Epithelial cell of alveolus of lung (primary cell): ENCODE measurements around the gene SMIM27. TPM values are rescaled to one million over a fixed set of nuclear protein-coding genes. Genes with fewer than 3 reads are reported as not detected.

Experiments used
- total RNA-seq: library from RNA; depleted of rRNA; stranded (reverse); fragments of >200 nt; gene quantifications from 2 replicates; pipeline ENCODE4 v1.2.1, GENCODE V29; 2015

Gene SMIM27, protein sequence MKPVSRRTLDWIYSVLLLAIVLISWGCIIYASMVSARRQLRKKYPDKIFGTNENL
- 2.8 and 6.7 TPM in 2 replicates for total RNA-seq

GRCh38 chr9:32552172-32552872 is at the start of gene SMIM27, which contains the start of gene TOPORS:
SMIM27 (plus strand) TSS chr9:32552327; CDS start chr9:32552435, 108 bp downstream.
TOPORS (minus strand) TSS chr9:32552586; CDS start chr9:32552436, 150 bp downstream.

GRCh38 chr9:32526041-32526706 is 26.0 kb upstream of the SMIM27 start, which contains the start of gene RIGI:
RIGI (minus strand) TSS chr9:32526196; CDS start chr9:32526166, 30 bp downstream.

GRCh38 chr9:32572900-32573523 is 20.9 kb downstream of the SMIM27 start, which contains the start of gene NDUFB6:
NDUFB6 (minus strand) TSS chr9:32573159; CDS start chr9:32573060, 99 bp downstream.

Other genes starting within 250 kb of the SMIM27 start
- gene ACO1, start 167.7 kb upstream of the SMIM27 start, total RNA-seq: 112 and 144 TPM in 2 replicates
- 2.8 and 15.3 TPM in 2 replicates for gene RIGI, start 26.1 kb upstream of the SMIM27 start, total RNA-seq
- gene TOPORS, start 259 bp downstream of the SMIM27 start, total RNA-seq: 15.6 and 20.5 TPM in 2 replicates
- gene NDUFB6, start 20.8 kb downstream of the SMIM27 start, total RNA-seq: 60.4 and 80.8 TPM in 2 replicates
- under 0.01 TPM in 1 of 2 replicates, not detected in the other for gene TAF1L, start 83.3 kb downstream of the SMIM27 start, total RNA-seq
- not detected in 2 replicates for gene TMEM215, start 231.2 kb downstream of the SMIM27 start, total RNA-seq